NCI-H1436 (cell line): Measurements from ENCODE around the gene MEX3D.

ENCODE experiments used
- DNase-seq: peaks from one replicate; lab custom pipeline; 2025; lab: John Stamatoyannopoulos, UW

MEX3D gene

GRCh38 chr19:1593501-1593772 lies 25.3 kb upstream of the MEX3D start:
- DNase-seq = no peak

- DNase-seq = peak; percentile 84
Observed at GRCh38 chr19:1592755-1593500, 24.8 kb upstream of the MEX3D start, which contains the start of gene MBD3. Gene MBD3, minus strand, starts transcription at chr19:1592865. Its CDS starts 234 bp downstream, at chr19:1592631.

DNA sequence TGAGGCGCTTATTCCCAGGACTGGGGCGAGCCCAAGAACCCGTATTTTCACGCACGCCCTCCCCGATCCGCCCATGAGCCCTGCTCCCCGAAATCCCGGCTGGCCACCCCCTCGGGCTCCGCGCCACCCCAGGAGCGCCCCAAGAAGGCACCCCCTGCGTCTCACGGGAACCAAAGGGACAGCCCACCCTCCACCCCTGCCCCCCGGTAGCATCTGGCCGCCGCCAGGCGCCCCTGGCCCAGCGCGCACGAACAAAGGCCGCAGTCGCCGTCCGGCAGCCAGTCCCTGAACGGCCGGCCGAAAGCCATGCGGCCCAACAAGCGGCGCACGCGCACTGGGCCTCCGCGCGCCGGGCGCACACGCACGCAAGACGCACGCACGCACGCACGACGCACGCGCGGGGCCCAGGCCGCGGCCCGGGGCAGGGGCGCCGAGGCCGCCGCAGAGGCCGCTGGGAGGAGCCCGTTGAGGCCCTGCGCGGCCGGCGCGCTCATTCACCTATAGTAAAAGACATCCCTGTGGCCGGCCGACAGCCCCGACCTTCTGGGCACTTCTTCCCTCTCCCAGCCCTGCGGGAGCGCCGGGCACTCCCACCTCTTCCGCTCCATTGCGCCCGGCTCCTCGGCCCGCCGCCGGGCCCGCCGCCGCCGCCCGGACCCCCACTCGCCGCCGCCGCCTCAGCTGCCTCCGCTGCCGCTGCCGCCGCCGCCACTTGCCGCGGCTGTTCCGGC lies 24.1 kb upstream of the MEX3D start:
- peak; percentile 82 for DNase-seq

DNA sequence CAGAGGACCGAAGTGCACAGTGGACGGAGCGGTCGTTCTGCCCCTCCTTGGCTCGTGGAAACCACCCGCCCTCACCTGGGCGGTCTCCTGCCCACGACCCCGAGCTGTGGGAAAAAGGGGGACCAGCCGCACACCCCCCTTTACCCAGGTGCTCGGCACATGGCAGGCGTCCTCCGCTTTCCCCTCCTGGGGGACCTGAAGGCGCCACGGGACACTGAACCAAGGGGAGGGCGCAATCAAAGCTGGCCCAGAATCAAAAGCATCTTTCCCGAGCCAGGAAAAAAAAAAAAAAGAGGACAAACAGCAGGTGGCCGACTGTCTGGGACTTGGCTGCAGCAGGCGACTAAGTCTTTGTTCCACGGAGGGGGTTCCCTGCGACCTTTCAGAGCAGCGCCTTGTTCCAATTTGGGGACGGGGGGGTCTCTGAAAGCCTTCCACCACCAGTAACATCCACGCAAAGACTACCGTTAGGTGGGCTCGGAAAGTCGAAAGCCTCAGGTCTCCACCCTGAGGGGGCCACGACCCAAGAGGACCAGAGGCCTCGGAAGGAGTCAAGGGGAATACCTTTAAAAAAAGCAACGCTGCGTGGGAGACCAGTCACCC lies 23.4 kb upstream of the MEX3D start:
- no peak for DNase-seq

GRCh38 chr19:1590641-1591397 lies 22.7 kb upstream of the MEX3D start:
- DNase-seq = no peak

DNA sequence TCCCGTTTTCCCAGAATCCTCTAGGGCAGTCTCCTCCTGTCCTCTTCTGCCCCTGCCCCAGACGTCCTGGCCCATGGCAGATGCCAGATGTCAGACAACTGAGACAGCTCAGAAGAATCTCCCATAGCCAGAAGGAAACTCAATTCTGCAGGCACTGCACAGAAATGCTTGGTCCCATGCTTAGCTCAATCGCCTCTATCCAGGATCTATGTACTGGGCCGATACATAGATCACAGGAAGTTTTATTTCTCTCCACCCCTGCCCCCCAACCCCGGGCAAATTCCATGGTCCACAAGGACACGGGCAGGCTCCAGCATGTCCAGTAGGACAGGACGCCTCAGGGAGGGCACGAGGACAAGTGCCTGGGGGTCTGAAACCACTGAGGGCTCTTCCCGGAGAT lies 19.7 kb upstream of the MEX3D start:
- no peak for DNase-seq

DNA sequence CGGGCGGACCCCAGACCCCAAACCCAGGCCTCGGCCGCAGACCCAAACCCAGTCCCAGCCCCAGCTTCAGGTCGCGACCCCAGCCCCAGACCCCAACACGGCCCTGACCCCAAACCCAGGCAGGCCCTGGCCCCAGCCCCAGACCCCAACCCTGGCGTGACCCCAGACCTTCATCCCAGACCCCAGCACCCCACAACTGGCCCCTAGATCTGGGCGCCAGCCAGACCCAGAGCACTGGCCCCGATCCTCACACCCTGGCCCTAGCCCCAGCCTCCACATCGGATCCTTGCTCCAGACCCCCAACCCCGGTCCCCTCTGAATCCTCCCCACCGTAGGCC lies 17.1 kb upstream of the MEX3D start:
- DNase-seq = no peak

GRCh38 chr19:1584500-1585242 lies 16.5 kb upstream of the MEX3D start:
- DNase-seq = no peak

- DNase-seq = no peak
Observed at GRCh38 chr19:1582201-1582600, 14.1 kb upstream of the MEX3D start.

DNA sequence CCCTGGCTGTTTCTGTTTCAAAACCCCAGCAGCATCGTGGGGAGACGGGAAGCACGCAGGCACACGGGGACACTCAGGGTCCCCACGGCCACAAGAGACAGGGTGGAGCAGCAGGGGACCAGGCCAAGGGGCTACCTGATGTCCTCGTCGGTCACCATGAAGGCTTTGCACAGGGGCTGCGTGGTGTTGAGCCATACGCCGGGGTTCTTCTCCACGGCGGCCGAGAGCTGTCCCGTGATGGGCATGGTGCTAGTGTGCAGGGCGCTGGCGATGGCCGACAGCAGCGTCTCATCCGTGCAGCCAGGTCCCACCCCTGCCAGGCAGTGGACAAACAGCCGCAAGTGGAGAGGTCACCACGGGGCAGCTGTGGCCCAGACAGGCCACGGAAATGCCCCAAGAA lies 12.8 kb upstream of the MEX3D start:
- no peak for DNase-seq

- DNase-seq = no peak
Observed at GRCh38 chr19:1580382-1580781, 12.3 kb upstream of the MEX3D start.

- no peak for DNase-seq
Observed at GRCh38 chr19:1579222-1579621, 11.1 kb upstream of the MEX3D start.

DNA sequence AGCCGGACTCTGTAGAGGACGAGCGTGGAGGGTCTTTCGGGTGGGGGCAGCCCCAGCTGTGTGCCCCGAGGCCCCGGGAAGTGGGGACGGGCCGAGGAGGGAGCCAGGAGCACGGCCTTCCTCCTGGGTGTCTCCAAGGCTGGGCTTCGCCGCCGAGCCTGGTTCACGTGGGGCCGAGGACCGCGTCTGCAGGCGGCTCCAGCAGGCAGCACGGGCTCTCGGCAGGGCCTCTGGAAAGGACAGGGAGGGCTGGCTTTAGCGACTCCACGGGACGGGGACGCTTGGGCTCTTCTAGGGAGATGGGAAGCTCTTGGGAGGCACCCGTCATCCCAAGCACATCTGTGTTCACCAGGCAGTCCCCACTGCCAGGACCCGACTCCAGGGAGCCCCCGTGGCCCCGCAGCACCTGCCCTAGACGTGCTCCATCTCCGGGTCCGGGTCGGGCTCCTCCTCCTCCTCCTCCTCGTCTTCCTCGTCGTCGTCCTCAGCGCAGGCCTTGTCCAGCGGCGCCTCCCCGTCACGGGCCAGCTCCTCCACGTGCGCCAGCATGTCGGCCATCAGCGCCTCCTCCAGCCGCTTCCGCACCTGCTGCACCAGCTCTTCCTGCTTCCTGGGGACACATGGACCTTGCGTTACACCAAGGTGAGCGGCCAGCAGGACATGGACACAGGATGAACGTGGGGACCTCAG lies 9.9 kb upstream of the MEX3D start:
- no peak for DNase-seq

DNA sequence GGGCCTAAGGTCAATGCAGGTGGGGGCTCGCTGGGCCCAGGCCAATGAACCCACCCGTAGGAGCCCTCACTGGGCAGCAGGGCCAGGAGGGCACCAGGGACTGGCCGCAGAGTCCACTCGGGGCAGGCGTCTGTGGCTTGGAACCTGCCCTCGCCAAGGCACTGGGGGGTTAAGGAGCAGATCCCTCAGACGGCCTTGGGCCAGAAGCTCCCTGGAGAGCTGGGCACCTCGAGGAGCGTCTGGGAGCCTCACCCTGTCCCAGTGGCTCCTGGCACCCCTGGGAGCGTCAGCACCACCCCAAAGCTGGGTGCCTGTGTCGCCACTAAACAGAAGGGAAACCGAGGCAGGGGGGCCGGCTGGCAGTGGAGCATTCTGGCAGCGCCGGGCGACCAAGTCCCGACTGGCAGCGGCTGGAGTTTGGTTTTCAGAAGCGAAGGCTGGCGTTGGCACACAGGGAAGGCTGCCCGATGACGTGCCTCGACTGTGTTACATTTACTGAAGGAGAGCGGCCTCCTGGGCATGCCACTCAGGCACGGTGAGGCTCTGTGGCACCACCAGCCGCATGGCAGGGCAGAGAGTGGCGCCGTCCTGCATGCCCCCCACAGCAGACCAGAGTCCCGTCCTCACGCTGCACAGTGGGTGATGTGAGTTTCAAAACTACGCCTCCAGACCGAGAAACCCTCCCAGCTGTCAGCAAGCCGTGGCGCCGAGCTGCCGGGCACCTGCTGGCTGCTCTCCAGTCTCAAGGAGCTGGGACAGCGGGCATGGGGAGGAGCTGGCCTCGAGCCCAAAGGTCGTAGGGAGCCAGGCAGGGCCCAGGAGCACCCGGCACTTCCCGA lies 9.2 kb upstream of the MEX3D start:
- no peak for DNase-seq

DNA sequence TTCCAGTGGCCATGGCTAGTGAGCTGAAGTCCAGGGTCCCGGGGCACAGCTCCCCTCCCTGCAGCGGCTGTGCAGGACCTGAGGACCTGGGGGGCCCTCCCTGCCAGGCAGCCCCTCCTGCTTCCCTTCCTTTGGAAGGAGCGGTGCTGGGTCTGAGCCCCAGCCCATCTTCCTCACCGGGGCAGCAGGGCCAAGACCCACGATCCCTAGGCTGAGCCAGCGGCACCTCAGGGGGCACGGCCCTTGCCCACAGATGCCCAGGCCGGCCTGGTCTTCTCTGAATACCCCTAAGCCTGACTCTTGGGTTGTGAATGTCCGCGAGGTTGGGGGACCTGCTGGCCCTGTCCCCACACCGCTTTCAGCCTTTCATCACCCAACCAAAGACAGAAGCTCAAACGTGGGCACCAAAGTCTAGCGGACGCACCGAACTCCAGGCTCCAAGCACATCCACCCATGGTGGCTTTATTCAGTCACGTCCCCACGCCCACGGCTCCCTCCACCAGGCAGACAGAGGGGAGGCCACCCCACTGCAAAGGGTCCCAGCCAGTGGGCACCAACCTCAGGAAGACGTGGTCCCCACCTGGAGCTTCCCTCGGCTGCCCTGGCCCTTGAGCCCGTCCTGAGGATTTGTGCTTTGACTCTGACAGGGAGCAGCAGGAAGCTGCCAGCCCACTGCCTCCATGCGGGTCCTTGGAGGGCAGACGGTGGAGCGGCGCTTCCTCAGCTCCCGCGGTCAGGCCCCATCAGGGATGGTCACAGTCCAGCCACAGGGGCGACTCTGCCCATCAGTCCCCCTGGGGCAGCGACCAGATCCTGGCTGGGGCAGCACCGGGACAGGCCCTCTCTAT lies 8.3 kb upstream of the MEX3D start:
- DNase-seq = no peak

GRCh38 chr19:1575323-1576241 lies 7.5 kb upstream of the MEX3D start:
- DNase-seq = no peak

GRCh38 chr19:1574354-1575136 lies 6.4 kb upstream of the MEX3D start:
- no peak for DNase-seq

DNA sequence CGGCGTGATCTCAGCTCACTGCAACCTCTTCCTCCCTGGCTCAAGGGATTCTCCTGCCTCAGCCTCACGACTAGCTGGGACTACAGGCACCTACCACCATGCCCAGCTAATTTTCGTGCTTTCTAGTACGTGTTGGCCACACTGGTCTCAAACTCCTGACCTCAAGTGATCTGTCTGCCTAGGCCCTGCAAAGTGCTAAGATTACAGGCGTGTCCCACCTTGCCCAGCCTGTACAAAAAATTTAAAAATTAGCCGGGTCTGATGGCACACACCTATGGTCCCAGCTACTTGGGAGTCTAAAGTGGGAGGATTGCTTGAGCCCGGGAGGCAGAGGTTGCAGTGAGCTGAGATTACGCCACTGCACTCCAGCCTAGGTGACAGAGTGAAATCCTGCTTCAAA lies 4.7 kb upstream of the MEX3D start:
- no peak for DNase-seq
